ENCODE data around the gene TEKT3.

Gene TEKT3

GRCh38 chr17:15298176-15298575, 43.2 kb downstream of the TEKT3 start:
- no peaks in the 10 kb centered on the region for H3K36me3 ChIP-seq (ENCODE audit: control insufficient read depth, insufficient read depth, low read length)
- no peak overlapping the region for H3K4me3 ChIP-seq (ENCODE audit: low read depth, low read length)
- H3K4me2 ChIP-seq (ENCODE audit: low read length): no peak overlapping the region
- no peak overlapping the region for H3K27ac ChIP-seq
- H2AFZ ChIP-seq: no peak overlapping the region
- no peak overlapping the region for H3K9ac ChIP-seq
- no peaks in the 10 kb centered on the region for H3K79me2 ChIP-seq
- H3K4me1 ChIP-seq: no peaks in the 10 kb centered on the region
- TF ChIP-seq, protein P1, sequence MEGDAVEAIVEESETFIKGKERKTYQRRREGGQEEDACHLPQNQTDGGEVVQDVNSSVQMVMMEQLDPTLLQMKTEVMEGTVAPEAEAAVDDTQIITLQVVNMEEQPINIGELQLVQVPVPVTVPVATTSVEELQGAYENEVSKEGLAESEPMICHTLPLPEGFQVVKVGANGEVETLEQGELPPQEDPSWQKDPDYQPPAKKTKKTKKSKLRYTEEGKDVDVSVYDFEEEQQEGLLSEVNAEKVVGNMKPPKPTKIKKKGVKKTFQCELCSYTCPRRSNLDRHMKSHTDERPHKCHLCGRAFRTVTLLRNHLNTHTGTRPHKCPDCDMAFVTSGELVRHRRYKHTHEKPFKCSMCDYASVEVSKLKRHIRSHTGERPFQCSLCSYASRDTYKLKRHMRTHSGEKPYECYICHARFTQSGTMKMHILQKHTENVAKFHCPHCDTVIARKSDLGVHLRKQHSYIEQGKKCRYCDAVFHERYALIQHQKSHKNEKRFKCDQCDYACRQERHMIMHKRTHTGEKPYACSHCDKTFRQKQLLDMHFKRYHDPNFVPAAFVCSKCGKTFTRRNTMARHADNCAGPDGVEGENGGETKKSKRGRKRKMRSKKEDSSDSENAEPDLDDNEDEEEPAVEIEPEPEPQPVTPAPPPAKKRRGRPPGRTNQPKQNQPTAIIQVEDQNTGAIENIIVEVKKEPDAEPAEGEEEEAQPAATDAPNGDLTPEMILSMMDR (IDR thresholded peaks at IDR 0.05): no peak
- no peaks in the 10 kb centered on the region for H3K27me3 ChIP-seq (ENCODE audit: control insufficient read depth, insufficient read depth, low read length)
- H3K9me3 ChIP-seq (ENCODE audit: control insufficient read depth, low read length): no peaks in the 10 kb centered on the region

DNA sequence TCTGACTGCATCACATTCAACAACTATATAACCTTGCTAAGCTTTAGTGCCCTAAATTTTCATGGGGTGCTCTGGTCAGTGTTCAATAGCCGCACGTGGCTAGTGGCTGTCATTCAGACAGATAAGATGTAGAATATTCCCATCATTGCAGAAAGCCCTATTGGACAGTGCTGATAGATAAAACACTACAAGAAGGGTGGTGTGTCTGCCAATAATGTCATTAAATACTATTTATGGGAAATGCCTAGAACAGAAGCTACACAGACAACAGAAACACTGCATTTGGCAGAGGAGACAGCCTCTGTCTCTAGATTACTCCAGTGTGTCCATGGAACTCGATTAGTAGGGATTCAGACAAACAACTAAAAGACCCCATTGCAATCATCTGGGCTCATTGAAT, 47.8 kb downstream of the TEKT3 start:
- TF ChIP-seq, protein P1 (IDR thresholded peaks at IDR 0.05): no peak
- Histone ChIP-seq H3K36me3 (ENCODE audit: control insufficient read depth, insufficient read depth, low read length) (no peaks in the 10 kb centered on the region), H3K4me2 (ENCODE audit: low read length) (no peak overlapping the region), H3K9me3 (ENCODE audit: control insufficient read depth, low read length) (no peaks in the 10 kb centered on the region), H3K4me3 (ENCODE audit: low read depth, low read length) (no peak overlapping the region), H3K4me1 (no peaks in the 10 kb centered on the region), H3K27me3 (ENCODE audit: control insufficient read depth, insufficient read depth, low read length) (no peaks in the 10 kb centered on the region), H3K79me2 (no peaks in the 10 kb centered on the region), H3K9ac (no peak overlapping the region), H3K27ac (no peak overlapping the region), H2AFZ (no peak overlapping the region)

DNA sequence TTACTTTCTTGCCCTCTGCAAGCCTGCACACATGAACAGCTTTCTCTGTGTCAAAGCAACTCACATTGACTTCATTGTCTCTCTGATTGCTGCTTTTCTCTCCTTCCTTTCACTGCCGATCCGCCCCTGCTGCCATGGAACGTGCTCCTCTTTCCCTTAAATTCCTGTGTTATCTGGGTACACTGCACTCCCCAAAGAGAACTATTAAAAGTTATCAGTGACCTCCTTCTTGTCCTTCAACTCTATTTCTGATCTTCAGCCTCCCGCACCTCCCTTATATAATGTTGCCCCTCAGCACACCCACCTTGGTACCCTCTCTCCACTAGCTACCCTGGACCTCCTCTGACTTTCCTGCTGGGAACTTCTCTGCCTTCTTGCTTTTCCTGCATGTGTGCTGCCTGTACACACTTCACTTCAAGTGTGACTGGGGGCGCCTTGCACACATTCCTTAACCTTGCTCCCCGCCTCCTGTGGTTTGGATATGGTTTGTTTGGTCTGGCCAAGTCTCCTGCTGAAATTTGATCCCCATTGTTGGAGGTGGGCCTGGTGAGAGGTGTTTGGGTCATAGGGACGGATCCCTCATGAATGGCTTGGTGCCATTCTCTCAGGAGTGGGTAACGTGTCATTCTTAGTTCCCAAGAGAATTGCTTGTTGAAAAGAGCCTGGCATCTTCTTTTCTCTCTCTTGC, 49.6 kb downstream of the TEKT3 start:
- TF ChIP-seq, protein P1 (IDR thresholded peaks at IDR 0.05): no peak
- no peak overlapping the region for H3K27ac ChIP-seq

GRCh38 chr17:15290605-15291004, 50.8 kb downstream of the TEKT3 start:
- no peak overlapping the region for H3K27ac ChIP-seq
- H3K79me2 ChIP-seq: no peaks in the 10 kb centered on the region
- no peak overlapping the region for H3K4me2 ChIP-seq (ENCODE audit: low read length)
- TF ChIP-seq, protein P1 (IDR thresholded peaks at IDR 0.05): no peak
- no peak overlapping the region for H3K4me3 ChIP-seq (ENCODE audit: low read depth, low read length)
- H3K36me3 ChIP-seq (ENCODE audit: control insufficient read depth, insufficient read depth, low read length): no peaks in the 10 kb centered on the region
- H3K9ac ChIP-seq: no peak overlapping the region
- no peak overlapping the region for H2AFZ ChIP-seq
- no peaks in the 10 kb centered on the region for H3K9me3 ChIP-seq (ENCODE audit: control insufficient read depth, low read length)
- no peaks in the 10 kb centered on the region for H3K27me3 ChIP-seq (ENCODE audit: control insufficient read depth, insufficient read depth, low read length)
- no peaks in the 10 kb centered on the region for H3K4me1 ChIP-seq

More for the DNA sequence above, 49.6 kb downstream of the TEKT3 start:
- Histone ChIP-seq H3K9ac (no peak overlapping the region), H3K4me2 (ENCODE audit: low read length) (no peak overlapping the region), H2AFZ (no peak overlapping the region), H3K9me3 (ENCODE audit: control insufficient read depth, low read length) (no peaks in the 10 kb centered on the region), H3K36me3 (ENCODE audit: control insufficient read depth, insufficient read depth, low read length) (no peaks in the 10 kb centered on the region), H3K4me3 (ENCODE audit: low read depth, low read length) (no peak overlapping the region), H3K79me2 (no peaks in the 10 kb centered on the region), H3K4me1 (no peaks in the 10 kb centered on the region), H3K27me3 (ENCODE audit: control insufficient read depth, insufficient read depth, low read length) (no peaks in the 10 kb centered on the region)
